NB4 (cell line): ENCODE measurements around the gene MYD88.

ENCODE experiments used
- MYC ChIP-seq: IDR thresholded peaks from 2 replicates; pipeline ENCODE4 v1.6.1; 2011; ENCODE audit warnings: low read depth, low read length
- POLR2A ChIP-seq: IDR thresholded peaks from 2 replicates; pipeline ENCODE4 v1.6.1; 2011; ENCODE audit warnings: mild to moderate bottlenecking; ENCODE audit not compliant: insufficient read length; ENCODE audit errors: extremely low read depth
- TF ChIP-seq, protein P1 (sequence below): IDR thresholded peaks from one replicate; pipeline ENCODE4 v1.5.1; 2012; ENCODE audit warnings: low read depth, low read length
- TF ChIP-seq, protein P2 (sequence below): IDR thresholded peaks from 2 replicates; pipeline ENCODE4 v1.6.1; 2011; ENCODE audit warnings: low read depth, low read length

DNA sequence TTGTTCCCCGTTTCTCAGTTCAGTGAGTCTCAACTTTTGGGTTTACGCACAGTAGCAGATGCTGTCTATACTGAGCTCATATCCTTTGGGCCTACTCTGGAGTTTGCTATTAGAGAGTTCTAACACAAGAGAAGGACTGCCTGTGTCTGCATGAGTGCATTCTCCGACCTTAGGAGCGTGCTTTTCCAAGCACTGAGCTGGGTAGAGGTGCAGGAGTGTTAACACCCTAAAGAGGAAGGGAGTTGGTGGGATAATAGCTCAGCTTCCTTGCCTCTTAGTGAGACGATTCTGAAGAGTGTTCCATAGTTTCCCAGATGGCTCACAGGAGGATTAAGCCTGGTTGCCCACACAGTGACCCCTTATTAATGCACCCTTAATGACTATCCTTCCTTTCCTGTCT is 20.0 kb downstream of the MYD88 start:
- no peak for TF ChIP-seq POLR2A
- TF ChIP-seq, protein P1, sequence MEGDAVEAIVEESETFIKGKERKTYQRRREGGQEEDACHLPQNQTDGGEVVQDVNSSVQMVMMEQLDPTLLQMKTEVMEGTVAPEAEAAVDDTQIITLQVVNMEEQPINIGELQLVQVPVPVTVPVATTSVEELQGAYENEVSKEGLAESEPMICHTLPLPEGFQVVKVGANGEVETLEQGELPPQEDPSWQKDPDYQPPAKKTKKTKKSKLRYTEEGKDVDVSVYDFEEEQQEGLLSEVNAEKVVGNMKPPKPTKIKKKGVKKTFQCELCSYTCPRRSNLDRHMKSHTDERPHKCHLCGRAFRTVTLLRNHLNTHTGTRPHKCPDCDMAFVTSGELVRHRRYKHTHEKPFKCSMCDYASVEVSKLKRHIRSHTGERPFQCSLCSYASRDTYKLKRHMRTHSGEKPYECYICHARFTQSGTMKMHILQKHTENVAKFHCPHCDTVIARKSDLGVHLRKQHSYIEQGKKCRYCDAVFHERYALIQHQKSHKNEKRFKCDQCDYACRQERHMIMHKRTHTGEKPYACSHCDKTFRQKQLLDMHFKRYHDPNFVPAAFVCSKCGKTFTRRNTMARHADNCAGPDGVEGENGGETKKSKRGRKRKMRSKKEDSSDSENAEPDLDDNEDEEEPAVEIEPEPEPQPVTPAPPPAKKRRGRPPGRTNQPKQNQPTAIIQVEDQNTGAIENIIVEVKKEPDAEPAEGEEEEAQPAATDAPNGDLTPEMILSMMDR: no peak
- TF ChIP-seq, protein P2, sequence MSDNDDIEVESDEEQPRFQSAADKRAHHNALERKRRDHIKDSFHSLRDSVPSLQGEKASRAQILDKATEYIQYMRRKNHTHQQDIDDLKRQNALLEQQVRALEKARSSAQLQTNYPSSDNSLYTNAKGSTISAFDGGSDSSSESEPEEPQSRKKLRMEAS: no peak
- no peak for TF ChIP-seq MYC
